Sigmoid colon (tissue), 7 donors: ENCODE data around the gene ALOX15B. TPM values are rescaled to one million over a fixed set of nuclear protein-coding genes. Genes with fewer than 3 reads are reported as not detected.

ENCODE experiments used
- DNase-seq: peaks from one replicate; pipeline ENCODE4 v3.0.0-alpha.2; 2019
- H3K27ac ChIP-seq, 4 donors: fragments of 200-600 bp; sonication (generic); one replicate each; pipeline ENCODE4 v1.5.1; 2016 to 2019; ENCODE audit warnings: mild to moderate bottlenecking in 1 of 4
- H3K27me3 ChIP-seq, 3 donors: fragments of 200-600 bp; sonication (generic); one replicate each; pipeline ENCODE4 v1.5.1; 2019; ENCODE audit warnings: mild to moderate bottlenecking in 1 of 3
- H3K36me3 ChIP-seq, 4 donors: fragments of 200-600 bp; sonication (generic); one replicate each; pipeline ENCODE4 v1.5.1; 2016 to 2019
- H3K4me1 ChIP-seq, 4 donors: fragments of 200-600 bp; sonication (generic); one replicate each; pipeline ENCODE4 v1.5.1; 2017 to 2019
- H3K4me3 ChIP-seq, 4 donors: fragments of 200-600 bp; sonication (generic); one replicate each; pipeline ENCODE4 v1.5.1; 2017 to 2019; ENCODE audit warnings: mild to moderate bottlenecking in 2 of 4, moderate library complexity in 1 of 4
- H3K9me3 ChIP-seq, 4 donors: fragments of 200-600 bp in 3 of 4; sonication (generic) in 3 of 4; one replicate each; pipeline versions ENCODE4 v1.5.1 to v1.6.1; 2013 to 2019
- CTCF ChIP-seq, 4 experiments: fragments of 450-650 bp in 3 of 4; fragments of 200-600 bp in 1 of 4; IDR thresholded peaks; one replicate each; pipeline ENCODE4 v1.5.1; 2016 to 2019; ENCODE audit warnings: antibody characterized with exemption in 4 of 4, mild to moderate bottlenecking in 3 of 4, moderate library complexity in 2 of 4
- EP300 ChIP-seq, 4 donors: sonication (generic); formaldehyde crosslinking; IDR thresholded peaks; one replicate each; pipeline ENCODE4 v1.6.1; 2017; ENCODE audit warnings: antibody characterized with exemption in 4 of 4
- POLR2A ChIP-seq, 2 donors: fragments of 450-650 bp; IDR thresholded peaks; one replicate each; pipeline ENCODE4 v1.6.1; 2016; ENCODE audit warnings: antibody characterized with exemption in 2 of 2, mild to moderate bottlenecking in 2 of 2, moderate library complexity in 2 of 2
- POLR2AphosphoS5 ChIP-seq, 4 donors: sonication (generic); formaldehyde crosslinking; IDR thresholded peaks; one replicate each; pipeline ENCODE4 v1.6.1; 2017; ENCODE audit warnings: antibody characterized with exemption in 4 of 4
- WGBS, 2 donors: extraction: QIAGEN DNeasy Blood & Tissue Kit; methylation state at CpG; one replicate each; pipeline ENCODE4 v1.1.7; 2013; 5-methylcytosine and 5-hydroxymethylcytosine counted together
- intact Hi-C: fragments of 100-400 bp; cut with DNase I; formaldehyde crosslinking; loops from one replicate; pipeline ENCODE4 v1.15.1; 2023
- polyA plus RNA-seq, 3 donors: library from polyadenylated mRNA; stranded (reverse); fragments of 200-250 nt; gene quantifications; one replicate each; pipeline ENCODE4 v1.2.3, GENCODE V29; 2013
- total RNA-seq, 4 donors: library from RNA; depleted of rRNA; stranded (reverse); fragments of >200 nt; gene quantifications; one replicate each; pipeline ENCODE4 v1.1.0, GENCODE V29; 2016
- donor health status: healthy with polysubstance abuse.
- donor health status: Bipolar disorder and iron deficiency.
- donor health status: healthy.

Gene ALOX15B
- total and polyA plus RNA-seq, 7 donors: 1.2 to 5.3 (median 3.2) TPM

- Histone ChIP-seq H3K4me3 (no peak overlapping the region), H3K27me3 (peaks cover 15 to 40% (median 27%) of the 10 kb centered on the region in 3 donors), H3K9me3 (no peaks in the 10 kb centered on the region), H3K27ac (no peak overlapping the region), H3K4me1 (peaks cover 0 to 17% (median 13%) of the 10 kb centered on the region in 4 donors), H3K36me3 (no peaks in the 10 kb centered on the region)
- WGBS, 2 donors: 93 to 95% methylated on average over 30 of the region's 30 CpGs
- DNase-seq: peak; percentile 55
- TF ChIP-seq EP300 (IDR thresholded peaks at IDR 0.05) (no peak), POLR2A (IDR thresholded peaks at IDR 0.05) (no peak), CTCF (IDR thresholded peaks at IDR 0.05) (no peak), POLR2AphosphoS5 (IDR thresholded peaks at IDR 0.05) (no peak)
- intact Hi-C loops: no loop called here
Observed at GRCh38 chr17:8005967-8006730, 32.7 kb upstream of the ALOX15B start.

GRCh38 chr17:8006836-8007680 lies 31.8 kb upstream of the ALOX15B start:
- H3K9me3 ChIP-seq: no peaks in the 10 kb centered on the region
- H3K4me3 ChIP-seq: no peak overlapping the region
- peak; percentile 40 for DNase-seq
- peaks cover 0 to 17% (median 13%) of the 10 kb centered on the region in 4 donors for H3K4me1 ChIP-seq
- no peaks in the 10 kb centered on the region for H3K36me3 ChIP-seq
- H3K27ac ChIP-seq: no peak overlapping the region
- no peak for TF ChIP-seq CTCF (IDR thresholded peaks at IDR 0.05)
- TF ChIP-seq EP300 (IDR thresholded peaks at IDR 0.05): no peak
- TF ChIP-seq POLR2AphosphoS5 (IDR thresholded peaks at IDR 0.05): no peak
- no peak for TF ChIP-seq POLR2A (IDR thresholded peaks at IDR 0.05)
- 78 to 81% methylated on average over 14 of the region's 14 CpGs for WGBS, 2 donors
- intact Hi-C loops: no loop called here
- peaks cover 15 to 33% (median 24%) of the 10 kb centered on the region in 3 donors for H3K27me3 ChIP-seq

GRCh38 chr17:8007836-8008235 lies 31.0 kb upstream of the ALOX15B start:
- peaks cover 9 to 26% (median 16%) of the 10 kb centered on the region in 3 donors for H3K27me3 ChIP-seq
- peaks cover 0 to 9% (median 8%) of the 10 kb centered on the region in 4 donors for H3K4me1 ChIP-seq
- DNase-seq: peak; percentile 49
- WGBS, 2 donors: 94 to 95% methylated on average over 5 of the region's 5 CpGs
- H3K9me3 ChIP-seq: no peaks in the 10 kb centered on the region
- intact Hi-C loops: no loop called here
- no peaks in the 10 kb centered on the region for H3K36me3 ChIP-seq
- H3K4me3 ChIP-seq: no peak overlapping the region
- no peak overlapping the region for H3K27ac ChIP-seq
- TF ChIP-seq POLR2A (IDR thresholded peaks at IDR 0.05): no peak
- no peak for TF ChIP-seq POLR2AphosphoS5 (IDR thresholded peaks at IDR 0.05)
- TF ChIP-seq CTCF (IDR thresholded peaks at IDR 0.05): no peak
- TF ChIP-seq EP300 (IDR thresholded peaks at IDR 0.05): no peak

- no peak overlapping the region for H3K4me3 ChIP-seq
- H3K27ac ChIP-seq: no peak overlapping the region
- TF ChIP-seq EP300 (IDR thresholded peaks at IDR 0.05): no peak
- TF ChIP-seq POLR2AphosphoS5 (IDR thresholded peaks at IDR 0.05): no peak
- TF ChIP-seq POLR2A (IDR thresholded peaks at IDR 0.05): no peak
- no peak for TF ChIP-seq CTCF (IDR thresholded peaks at IDR 0.05)
- intact Hi-C loops: no loop called here
- H3K9me3 ChIP-seq: no peaks in the 10 kb centered on the region
- DNase-seq: peak; percentile 53
- no peaks in the 10 kb centered on the region for H3K36me3 ChIP-seq
- WGBS, 2 donors: 84 to 88% methylated on average over 15 of the region's 15 CpGs
- peaks cover 3 to 43% (median 17%) of the 10 kb centered on the region in 3 donors for H3K27me3 ChIP-seq
- peaks cover 0 to 16% (median 13%) of the 10 kb centered on the region in 4 donors for H3K4me1 ChIP-seq
Observed at GRCh38 chr17:8012045-8012580, 26.7 kb upstream of the ALOX15B start.
